Esophagus muscularis mucosa (tissue), 3 donors: ENCODE measurements around the gene MRPS30.
"Not testable (repeated sequence)": the region's sequence is repeated elsewhere in the genome, so short reads cannot be mapped to it uniquely, and the experiment has no call there.

ENCODE experiments used
- POLR2A ChIP-seq: fragments of 450-650 bp; IDR thresholded peaks from one replicate; pipeline ENCODE4 v1.6.1; 2017; ENCODE audit warnings: antibody characterized with exemption, moderate library complexity, mild to moderate bottlenecking, low read depth
- POLR2AphosphoS5 ChIP-seq, 2 donors: sonication (generic); formaldehyde crosslinking; IDR thresholded peaks; one replicate each; pipeline ENCODE4 v1.6.1; 2017; ENCODE audit warnings: antibody characterized with exemption in 2 of 2
- TF ChIP-seq, protein P1 (sequence below), 3 experiments: fragments of 200-600 bp in 2 of 3; fragments of 450-650 bp in 1 of 3; sonication (generic) in 2 of 3; IDR thresholded peaks; one replicate each; pipeline ENCODE4 v1.5.1; 2017 to 2019; ENCODE audit warnings: antibody characterized with exemption in 3 of 3, mild to moderate bottlenecking in 2 of 3, moderate library complexity in 1 of 3

DNA sequence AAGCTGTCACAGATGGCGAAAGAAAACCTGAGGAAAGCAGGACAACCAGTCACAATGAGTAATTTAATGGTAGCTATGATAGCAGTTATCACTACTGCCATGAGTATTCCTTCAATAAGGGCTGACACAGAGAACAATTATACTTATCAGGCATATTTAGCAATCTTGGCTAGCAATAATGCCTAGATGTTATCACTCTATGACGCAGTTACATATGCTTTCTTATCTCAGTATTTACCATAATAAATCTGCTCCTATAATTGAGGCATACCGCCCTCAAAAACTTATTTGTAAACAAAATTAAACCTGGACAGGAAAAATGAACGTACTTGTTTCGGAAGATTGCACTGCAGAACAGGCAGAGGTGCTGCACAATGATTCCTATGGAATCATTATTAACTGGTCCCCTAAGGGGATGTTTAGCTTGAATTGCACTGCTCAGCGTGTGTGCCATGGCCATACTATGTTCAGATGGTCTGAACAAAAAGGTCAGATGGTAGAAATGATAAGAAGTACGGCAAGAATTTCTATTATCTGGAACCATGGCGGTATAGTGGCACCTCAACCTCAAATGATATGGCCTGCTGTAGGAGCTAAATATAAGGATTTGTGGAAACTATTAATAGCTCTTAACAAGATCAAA lies 16.6 kb upstream of the MRPS30 start:
- TF ChIP-seq, protein P1, sequence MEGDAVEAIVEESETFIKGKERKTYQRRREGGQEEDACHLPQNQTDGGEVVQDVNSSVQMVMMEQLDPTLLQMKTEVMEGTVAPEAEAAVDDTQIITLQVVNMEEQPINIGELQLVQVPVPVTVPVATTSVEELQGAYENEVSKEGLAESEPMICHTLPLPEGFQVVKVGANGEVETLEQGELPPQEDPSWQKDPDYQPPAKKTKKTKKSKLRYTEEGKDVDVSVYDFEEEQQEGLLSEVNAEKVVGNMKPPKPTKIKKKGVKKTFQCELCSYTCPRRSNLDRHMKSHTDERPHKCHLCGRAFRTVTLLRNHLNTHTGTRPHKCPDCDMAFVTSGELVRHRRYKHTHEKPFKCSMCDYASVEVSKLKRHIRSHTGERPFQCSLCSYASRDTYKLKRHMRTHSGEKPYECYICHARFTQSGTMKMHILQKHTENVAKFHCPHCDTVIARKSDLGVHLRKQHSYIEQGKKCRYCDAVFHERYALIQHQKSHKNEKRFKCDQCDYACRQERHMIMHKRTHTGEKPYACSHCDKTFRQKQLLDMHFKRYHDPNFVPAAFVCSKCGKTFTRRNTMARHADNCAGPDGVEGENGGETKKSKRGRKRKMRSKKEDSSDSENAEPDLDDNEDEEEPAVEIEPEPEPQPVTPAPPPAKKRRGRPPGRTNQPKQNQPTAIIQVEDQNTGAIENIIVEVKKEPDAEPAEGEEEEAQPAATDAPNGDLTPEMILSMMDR (IDR thresholded peaks at IDR 0.05): not testable (repeated sequence)
- TF ChIP-seq POLR2A; POLR2AphosphoS5 (IDR thresholded peaks at IDR 0.05): not testable (repeated sequence)
